HEK293 (cell line): ENCODE measurements around the gene REC114.

ENCODE experiments used
- MYNN ChIP-seq: fragments of 450-650 bp; formaldehyde crosslinking; IDR thresholded peaks from 2 replicates; pipeline ENCODE4 v1.5.1; 2016; ENCODE audit warnings: missing biosample characterization, missing genetic modification characterization, borderline replicate concordance
- PRDM10 ChIP-seq: fragments of 450-650 bp; formaldehyde crosslinking; IDR thresholded peaks from 2 replicates; pipeline ENCODE4 v1.5.1; 2016; ENCODE audit warnings: missing biosample characterization, missing genetic modification characterization
- SP2 ChIP-seq: fragments of 450-650 bp; formaldehyde crosslinking; IDR thresholded peaks from 2 replicates; pipeline ENCODE4 v1.5.1; 2016; ENCODE audit warnings: missing biosample characterization, missing genetic modification characterization
- YY2 ChIP-seq: fragments of 450-650 bp; formaldehyde crosslinking; IDR thresholded peaks from 2 replicates; pipeline ENCODE4 v1.5.1; 2016; ENCODE audit warnings: missing biosample characterization, missing genetic modification characterization
- ZBTB7A ChIP-seq: fragments of 450-650 bp; formaldehyde crosslinking; IDR thresholded peaks from 2 replicates; pipeline ENCODE4 v1.5.1; 2016; ENCODE audit warnings: low read depth, missing biosample characterization, missing genetic modification characterization
- ZNF132 ChIP-seq: fragments of 450-650 bp; formaldehyde crosslinking; IDR thresholded peaks from 2 replicates; pipeline ENCODE4 v1.5.1; 2017; ENCODE audit warnings: missing biosample characterization, missing genetic modification characterization, borderline replicate concordance
- ZNF202 ChIP-seq: fragments of 450-650 bp; formaldehyde crosslinking; IDR thresholded peaks from 2 replicates; pipeline ENCODE4 v1.5.1; 2016; ENCODE audit warnings: missing biosample characterization, missing genetic modification characterization, borderline replicate concordance
- ZNF24 ChIP-seq: fragments of 450-650 bp; formaldehyde crosslinking; IDR thresholded peaks from 2 replicates; pipeline ENCODE4 v1.5.1; 2016; ENCODE audit warnings: missing biosample characterization, missing genetic modification characterization
- ZNF560 ChIP-seq: fragments of 450-650 bp; formaldehyde crosslinking; IDR thresholded peaks from 2 replicates; pipeline ENCODE4 v1.5.1; 2017; ENCODE audit warnings: missing biosample characterization, missing genetic modification characterization, borderline replicate concordance
- ZNF76 ChIP-seq: fragments of 450-650 bp; formaldehyde crosslinking; IDR thresholded peaks from 2 replicates; pipeline ENCODE4; 2016; ENCODE audit warnings: low read depth, missing biosample characterization, missing genetic modification characterization, borderline replicate concordance
- TF ChIP-seq, protein P1 (sequence below): fragments of 450-650 bp; formaldehyde crosslinking; IDR thresholded peaks from 2 replicates; pipeline ENCODE4 v1.5.1; 2016; ENCODE audit warnings: missing biosample characterization, missing genetic modification characterization

DNA sequence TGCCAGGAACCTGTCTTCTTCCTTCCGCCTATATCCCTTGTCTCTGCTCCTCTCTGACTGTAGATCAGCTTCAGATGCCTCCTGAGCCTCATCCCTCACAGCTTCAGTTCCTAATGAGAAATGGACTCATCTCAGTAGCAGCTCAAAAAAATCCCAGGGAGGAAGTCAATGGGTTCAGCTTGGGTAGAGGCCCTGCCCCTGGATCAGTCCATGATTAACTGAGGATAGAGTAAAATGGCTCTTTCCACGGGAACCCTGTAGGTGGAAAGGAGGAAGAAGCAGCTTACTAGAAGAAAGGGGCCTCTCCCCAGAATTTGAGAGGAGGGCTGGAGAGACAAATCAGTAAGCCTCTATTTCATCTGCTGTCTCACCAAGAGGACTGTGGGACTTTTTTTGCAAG, 47.3 kb upstream of the REC114 start:
- TF ChIP-seq ZNF202 (tag by site-specific recombination) (no peak), YY2 (no peak), ZNF76 (no peak), SP2 (no peak), MYNN (tag by site-specific recombination) (no peak), ZNF560 (tag by site-specific recombination) (no peak), ZNF132 (no peak), ZBTB7A (tag by site-specific recombination) (no peak), ZNF24 (no peak), PRDM10 (no peak)
- TF ChIP-seq, protein P1, sequence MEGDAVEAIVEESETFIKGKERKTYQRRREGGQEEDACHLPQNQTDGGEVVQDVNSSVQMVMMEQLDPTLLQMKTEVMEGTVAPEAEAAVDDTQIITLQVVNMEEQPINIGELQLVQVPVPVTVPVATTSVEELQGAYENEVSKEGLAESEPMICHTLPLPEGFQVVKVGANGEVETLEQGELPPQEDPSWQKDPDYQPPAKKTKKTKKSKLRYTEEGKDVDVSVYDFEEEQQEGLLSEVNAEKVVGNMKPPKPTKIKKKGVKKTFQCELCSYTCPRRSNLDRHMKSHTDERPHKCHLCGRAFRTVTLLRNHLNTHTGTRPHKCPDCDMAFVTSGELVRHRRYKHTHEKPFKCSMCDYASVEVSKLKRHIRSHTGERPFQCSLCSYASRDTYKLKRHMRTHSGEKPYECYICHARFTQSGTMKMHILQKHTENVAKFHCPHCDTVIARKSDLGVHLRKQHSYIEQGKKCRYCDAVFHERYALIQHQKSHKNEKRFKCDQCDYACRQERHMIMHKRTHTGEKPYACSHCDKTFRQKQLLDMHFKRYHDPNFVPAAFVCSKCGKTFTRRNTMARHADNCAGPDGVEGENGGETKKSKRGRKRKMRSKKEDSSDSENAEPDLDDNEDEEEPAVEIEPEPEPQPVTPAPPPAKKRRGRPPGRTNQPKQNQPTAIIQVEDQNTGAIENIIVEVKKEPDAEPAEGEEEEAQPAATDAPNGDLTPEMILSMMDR: no peak
